NB4 (cell line): ENCODE data around the gene VGLL4.

Experiments
- DNase-seq: peaks from one replicate; pipeline ENCODE4 v3.0.0; 2010; ENCODE audit warnings: low read depth
- H3K4me3 ChIP-seq: one replicate; pipeline ENCODE4 v1.5.1; 2011; ENCODE audit warnings: mild to moderate bottlenecking, low read depth, low read length, moderate library complexity
- CTCF ChIP-seq: IDR thresholded peaks from one replicate; pipeline ENCODE4 v1.5.1; 2012; ENCODE audit warnings: low read depth, low read length
- MAX ChIP-seq: IDR thresholded peaks from 2 replicates; pipeline ENCODE4 v1.6.1; 2011; ENCODE audit warnings: low read depth, low read length
- MYC ChIP-seq: IDR thresholded peaks from 2 replicates; pipeline ENCODE4 v1.6.1; 2011; ENCODE audit warnings: low read depth, low read length
- POLR2A ChIP-seq: IDR thresholded peaks from 2 replicates; pipeline ENCODE4 v1.6.1; 2011; ENCODE audit warnings: mild to moderate bottlenecking; ENCODE audit not compliant: insufficient read length; ENCODE audit errors: extremely low read depth

The VGLL4 gene

GRCh38 chr3:11627612-11628011 is 16.1 kb downstream of the VGLL4 start:
- TF ChIP-seq MYC: no peak
- no peak for TF ChIP-seq POLR2A
- TF ChIP-seq CTCF: no peak
- no peak for TF ChIP-seq MAX
- no peak overlapping the region for H3K4me3 ChIP-seq
- DNase-seq: no peak

GRCh38 chr3:11626084-11626463 is 17.6 kb downstream of the VGLL4 start:
- TF ChIP-seq POLR2A: no peak
- TF ChIP-seq CTCF: no peak
- no peak for TF ChIP-seq MYC
- no peak for TF ChIP-seq MAX
- no peak for DNase-seq
- no peak overlapping the region for H3K4me3 ChIP-seq

- no peak overlapping the region for H3K4me3 ChIP-seq
- DNase-seq: no peak
- TF ChIP-seq MAX: no peak
- TF ChIP-seq MYC: no peak
These were observed 18.2 kb downstream of the VGLL4 start for GRCh38 chr3:11625376-11626083.

- no peak overlapping the region for H3K4me3 ChIP-seq
- TF ChIP-seq CTCF (no peak), POLR2A (no peak), MAX (no peak), MYC (no peak)
These were observed 18.9 kb downstream of the VGLL4 start for GRCh38 chr3:11624704-11625375.

GRCh38 chr3:11624161-11624560 is 19.6 kb downstream of the VGLL4 start:
- no peak for TF ChIP-seq MYC
- TF ChIP-seq POLR2A: no peak
- TF ChIP-seq MAX: no peak
- no peak for TF ChIP-seq CTCF
- no peak overlapping the region for H3K4me3 ChIP-seq
- DNase-seq: no peak

More at GRCh38 chr3:11624704-11625375, 18.9 kb downstream of the VGLL4 start:
- no peak for DNase-seq

- DNase-seq: no peak
- TF ChIP-seq CTCF: no peak
- TF ChIP-seq MAX: no peak
- TF ChIP-seq MYC: no peak
- no peak for TF ChIP-seq POLR2A
- H3K4me3 ChIP-seq: no peak overlapping the region
These were observed 20.8 kb downstream of the VGLL4 start for GRCh38 chr3:11622586-11623550.
